Mucosa of gallbladder (tissue), 1 donor: Measurements from ENCODE around the gene RNF167. TPM values are rescaled to one million over a fixed set of nuclear protein-coding genes. Genes with fewer than 3 reads are reported as not detected.

ENCODE experiments used
- DNase-seq: peaks from one replicate; pipeline ENCODE4 v3.0.0-alpha.2; 2020; ENCODE audit warnings: low spot score
- total RNA-seq: library from RNA; stranded (reverse); gene quantifications from one replicate; pipeline ENCODE4 v1.2.1, GENCODE V29; 2021
- donor health status: DM: no; HTN: no; CAD: no.

Gene RNF167
- total RNA-seq, 1 donor from 2014 or later = 140 TPM

DNA sequence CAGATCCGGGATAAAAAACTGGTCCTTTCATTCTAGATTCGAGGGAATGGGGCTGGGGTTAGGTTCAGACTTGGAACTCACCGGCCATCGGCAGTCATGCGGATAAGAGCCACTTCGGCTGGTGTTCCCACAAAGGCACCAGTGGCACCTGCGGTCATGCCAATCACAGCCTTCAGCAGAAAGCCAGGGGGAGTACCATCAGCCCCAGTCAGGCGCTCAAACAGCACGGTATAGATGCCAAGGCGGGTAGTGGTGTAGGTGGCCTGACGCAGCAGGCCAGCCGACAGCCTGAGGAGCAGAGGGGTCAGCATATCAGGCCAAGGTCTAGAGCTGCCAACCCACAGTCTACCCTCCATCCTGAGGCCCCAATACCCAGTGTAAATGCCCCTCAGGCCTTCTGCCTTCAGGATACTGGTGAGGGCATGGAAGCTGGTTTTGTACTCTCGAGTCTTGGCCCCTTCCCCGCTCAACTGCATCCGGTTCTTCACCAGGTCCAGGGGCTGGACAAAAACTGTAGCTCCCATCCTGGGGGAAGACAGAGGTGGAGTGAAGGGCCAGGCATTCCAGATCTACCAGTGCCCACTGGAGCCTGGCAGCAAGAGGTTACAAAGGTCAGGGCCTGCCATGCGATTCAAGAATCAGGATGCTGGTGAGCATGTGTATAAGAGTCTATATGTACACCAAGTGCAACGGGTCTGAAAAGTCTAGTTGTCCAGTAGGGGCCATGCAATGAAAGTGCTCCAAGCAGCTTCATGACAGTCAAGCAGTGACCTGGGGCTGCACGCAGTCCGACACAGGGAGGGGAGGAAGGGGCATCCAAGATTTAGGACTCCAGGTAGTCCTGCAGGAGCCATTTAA lies 1.2 kb upstream of the RNF167 start:
- DNase-seq = no peak

DNA sequence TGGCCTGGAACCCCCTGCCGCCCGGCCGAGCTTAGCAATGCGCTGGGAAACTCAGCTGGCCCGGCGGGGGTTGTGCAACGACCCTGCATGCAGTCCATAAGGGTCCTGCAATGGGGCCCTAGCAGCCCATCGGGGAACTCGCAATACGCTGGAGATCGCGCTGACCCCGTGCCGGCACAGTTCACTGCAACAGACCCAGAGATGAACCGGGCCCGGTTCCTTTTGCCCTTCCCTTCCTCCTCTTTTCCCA lies 597 bp upstream of the RNF167 start:
- DNase-seq = no peak

DNA sequence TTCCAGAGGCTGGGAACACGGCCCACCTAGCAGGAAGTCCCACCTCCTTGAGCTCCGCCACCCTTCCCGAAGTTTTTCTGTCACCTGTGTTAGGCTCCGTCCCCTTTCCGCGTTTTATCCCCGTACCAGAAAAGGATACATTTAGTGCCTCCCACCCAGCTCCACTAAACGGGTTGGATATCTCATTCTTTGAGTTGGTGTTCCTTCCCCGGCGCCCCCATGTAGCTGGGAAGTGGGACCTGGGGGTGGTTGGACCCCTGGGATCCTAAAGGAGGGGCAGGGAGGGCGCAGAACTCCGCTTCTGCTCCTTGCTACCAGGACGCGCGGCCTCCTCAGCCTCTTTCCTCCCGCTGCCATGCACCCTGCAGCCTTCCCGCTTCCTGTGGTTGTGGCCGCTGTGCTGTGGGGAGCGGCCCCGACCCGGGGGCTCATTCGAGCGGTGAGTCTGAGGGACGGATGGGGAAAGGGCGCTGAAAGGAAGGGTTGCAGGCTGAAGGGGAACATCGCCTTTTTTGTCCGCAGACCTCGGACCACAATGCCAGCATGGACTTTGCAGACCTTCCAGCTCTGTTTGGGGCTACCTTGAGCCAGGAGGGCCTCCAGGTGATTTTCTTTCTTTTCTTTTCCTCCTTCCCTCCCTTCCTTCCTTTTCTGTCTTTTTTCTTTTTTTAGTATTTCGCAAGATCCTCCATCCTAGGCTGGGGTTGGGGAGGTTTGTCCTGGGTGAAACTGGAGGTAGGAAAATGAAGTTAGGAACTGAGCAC lies 669 bp downstream of the RNF167 start:
- DNase-seq = peak; percentile 82

DNA sequence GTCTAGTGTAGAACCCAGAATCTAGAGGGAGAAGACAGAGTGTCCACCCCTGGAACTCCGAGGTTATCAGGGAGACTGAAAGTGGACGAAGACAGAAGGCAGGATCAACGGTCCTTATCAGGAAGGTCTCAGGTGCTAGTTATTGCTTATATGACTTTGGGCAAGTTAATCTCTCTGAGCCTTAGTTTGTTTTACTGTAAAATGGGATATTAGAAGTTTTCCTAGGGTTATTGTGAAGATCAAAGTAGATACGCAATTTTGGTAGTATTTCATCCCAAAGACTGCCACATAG lies 1.2 kb downstream of the RNF167 start:
- DNase-seq = no peak

DNA sequence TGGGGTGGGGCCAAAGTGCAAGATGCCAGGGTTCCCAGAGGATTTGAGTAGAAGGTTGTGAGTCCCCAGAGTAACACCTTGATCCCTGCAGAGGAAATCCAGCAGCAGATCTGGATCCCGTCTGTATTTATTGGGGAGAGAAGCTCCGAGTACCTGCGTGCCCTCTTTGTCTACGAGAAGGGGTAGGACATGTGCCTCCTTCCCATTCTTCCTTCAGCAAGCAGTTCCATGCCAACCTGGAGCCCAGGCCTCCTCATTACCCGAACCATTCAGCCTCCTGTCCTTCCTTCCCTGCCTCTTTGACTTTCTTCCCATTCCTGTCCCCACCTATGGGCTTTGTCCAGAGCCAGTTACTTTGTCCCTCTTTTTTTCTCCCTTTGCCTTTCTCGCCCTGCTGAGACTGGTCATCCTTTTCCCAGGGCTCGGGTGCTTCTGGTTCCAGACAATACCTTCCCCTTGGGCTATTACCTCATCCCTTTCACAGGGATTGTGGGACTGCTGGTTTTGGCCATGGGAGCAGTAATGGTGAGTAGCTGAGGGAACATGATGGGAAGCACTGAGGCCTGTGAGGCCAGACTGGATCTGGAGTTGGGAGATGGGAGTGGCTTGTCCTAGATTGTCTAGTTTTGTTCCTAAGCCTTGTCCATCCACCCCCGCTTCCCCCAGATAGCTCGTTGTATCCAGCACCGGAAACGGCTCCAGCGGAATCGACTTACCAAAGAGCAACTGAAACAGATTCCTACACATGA lies 2.9 kb downstream of the RNF167 start:
- DNase-seq = no peak

DNA sequence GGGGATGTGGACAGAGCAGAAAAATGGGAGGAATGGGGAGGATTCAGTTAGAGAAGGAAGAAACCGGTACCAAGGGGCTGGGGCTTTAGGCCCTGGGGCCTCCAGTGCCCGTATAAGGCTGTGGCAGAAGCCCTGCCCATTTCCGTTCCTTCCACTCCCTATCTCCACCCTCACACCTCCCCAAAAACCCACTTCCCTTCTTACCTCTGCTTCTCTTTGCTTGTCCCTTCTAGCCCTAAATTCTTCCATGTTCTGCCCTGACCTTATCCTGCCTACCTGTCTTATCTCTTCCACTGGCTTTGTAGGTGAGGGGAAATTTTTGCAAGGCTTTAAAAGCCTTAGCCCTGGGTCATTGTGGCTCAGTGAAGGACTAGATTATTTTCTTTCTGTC lies 4.1 kb downstream of the RNF167 start:
- DNase-seq = no peak

DNA sequence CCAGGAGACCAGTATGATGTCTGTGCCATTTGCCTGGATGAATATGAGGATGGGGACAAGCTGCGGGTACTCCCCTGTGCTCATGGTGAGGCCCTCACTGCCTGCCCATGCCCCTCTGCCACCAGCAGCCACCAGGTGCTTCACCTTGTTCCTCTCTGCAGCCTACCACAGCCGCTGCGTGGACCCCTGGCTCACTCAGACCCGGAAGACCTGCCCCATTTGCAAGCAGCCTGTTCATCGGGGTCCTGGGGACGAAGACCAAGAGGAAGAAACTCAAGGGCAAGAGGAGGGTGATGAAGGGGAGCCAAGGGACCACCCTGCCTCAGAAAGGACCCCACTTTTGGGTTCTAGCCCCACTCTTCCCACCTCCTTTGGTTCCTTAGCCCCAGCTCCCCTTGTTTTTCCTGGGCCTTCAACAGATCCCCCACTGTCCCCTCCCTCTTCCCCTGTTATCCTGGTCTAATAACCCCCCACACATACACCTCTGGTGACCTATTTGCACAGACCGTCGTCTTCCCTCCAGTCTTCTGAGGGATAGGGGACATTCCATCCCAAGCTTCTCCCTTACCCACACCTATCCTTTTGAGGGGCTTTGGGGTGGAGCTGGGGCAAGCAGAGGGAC lies 4.6 kb downstream of the RNF167 start:
- no peak for DNase-seq

DNA sequence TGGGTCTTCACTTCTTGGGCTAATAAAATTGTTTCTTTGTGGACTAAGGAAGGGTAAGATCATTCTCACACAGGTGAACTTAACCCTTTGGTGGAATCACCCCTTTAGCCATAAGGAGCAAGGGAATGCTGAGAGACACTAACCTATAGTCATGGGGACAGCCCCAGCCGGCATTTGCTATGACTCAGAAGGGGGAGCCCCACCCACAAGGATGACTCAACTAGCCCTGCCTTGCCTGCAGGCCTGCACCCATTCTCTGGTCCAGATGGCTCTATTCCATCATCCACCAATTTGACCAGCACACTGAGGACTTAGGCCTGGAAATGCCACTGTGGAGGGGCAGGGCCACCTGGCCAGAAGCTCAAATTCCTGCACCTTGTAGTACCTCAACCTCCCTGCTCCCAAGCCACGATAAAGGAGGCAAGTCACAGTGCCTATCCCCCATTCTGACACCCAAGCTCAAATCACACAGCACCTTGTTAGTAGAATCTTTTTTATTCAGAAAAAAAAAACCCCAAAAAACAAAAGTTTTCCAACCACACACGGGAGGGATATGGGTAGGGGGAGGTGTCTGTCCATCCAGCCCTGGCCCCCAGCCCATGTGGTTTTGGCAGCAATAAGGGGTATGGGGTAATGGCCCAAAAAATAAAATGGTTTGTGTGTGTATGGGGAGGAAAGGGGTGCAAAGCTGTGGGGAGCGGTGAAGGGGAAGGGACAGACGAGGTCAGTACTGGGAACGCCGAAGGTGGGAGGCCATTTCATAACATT lies 5.3 kb downstream of the RNF167 start:
- DNase-seq = peak; percentile 74

DNA sequence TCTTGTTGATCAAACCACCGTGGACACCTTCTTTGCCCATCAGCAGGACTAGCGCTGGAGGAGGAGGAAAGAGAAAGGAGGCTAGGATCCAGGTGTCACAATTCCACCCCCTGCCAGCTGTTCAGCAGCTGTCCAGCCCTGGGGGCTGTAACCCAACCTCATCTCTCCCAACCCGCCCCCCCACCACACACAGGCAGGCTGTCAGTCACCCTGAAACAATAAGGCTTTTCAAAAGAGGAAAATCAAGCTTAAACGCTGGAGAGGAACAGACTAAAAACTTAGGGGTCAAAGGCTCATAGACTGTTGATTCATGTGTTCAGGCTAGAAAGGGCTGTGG lies 5.8 kb downstream of the RNF167 start:
- no peak for DNase-seq

DNA sequence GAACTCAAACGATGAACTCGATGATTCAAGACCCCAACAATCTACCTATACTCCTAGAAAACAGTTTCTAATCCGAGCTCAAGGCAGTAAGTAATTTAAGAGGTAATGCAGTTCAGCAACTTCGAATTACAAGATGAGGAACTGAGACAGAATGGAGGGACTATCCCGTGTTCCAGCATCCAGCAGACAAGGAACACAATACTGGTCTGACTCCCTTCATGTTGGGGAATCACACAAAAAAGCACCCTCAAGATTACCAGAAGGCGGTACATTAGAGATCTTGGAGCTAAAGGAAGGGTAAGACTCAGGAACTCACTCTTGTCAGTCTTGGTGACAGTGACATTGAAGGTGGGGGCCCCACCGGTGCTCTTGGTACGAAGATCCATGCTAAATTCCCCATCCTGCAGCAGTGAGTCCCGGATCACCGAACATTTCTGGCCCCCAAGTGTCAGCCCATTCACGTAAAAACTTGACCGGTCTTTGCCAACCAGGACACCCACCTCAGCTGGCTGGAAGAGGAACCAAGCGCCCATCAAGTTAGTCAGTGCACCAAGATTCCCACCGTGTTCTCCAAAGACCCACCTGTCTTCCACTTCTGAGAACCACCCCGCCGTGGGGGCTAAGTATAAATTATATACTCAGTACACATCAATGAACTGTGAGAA lies 6.4 kb downstream of the RNF167 start:
- no peak for DNase-seq

DNA sequence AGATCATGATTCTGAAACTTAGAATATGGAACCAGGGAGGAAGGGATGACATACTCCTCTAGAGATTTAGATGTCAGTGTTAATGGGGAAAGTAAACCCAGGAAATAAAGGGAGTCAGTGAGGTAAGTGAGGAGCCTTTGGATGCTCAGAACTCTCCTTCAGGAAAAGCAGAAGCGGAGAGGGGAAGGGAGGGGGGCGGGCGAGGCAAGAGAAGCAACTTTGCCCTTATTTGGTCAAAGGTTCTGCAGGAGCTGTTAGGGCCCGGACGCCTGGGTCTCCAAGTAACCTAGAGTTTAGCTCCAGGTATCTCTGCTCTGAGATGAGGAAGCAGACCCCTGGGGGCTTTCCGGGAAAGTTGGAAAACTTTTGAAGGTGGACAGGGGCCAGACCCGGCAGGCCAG lies 6.9 kb downstream of the RNF167 start:
- DNase-seq = no peak

DNA sequence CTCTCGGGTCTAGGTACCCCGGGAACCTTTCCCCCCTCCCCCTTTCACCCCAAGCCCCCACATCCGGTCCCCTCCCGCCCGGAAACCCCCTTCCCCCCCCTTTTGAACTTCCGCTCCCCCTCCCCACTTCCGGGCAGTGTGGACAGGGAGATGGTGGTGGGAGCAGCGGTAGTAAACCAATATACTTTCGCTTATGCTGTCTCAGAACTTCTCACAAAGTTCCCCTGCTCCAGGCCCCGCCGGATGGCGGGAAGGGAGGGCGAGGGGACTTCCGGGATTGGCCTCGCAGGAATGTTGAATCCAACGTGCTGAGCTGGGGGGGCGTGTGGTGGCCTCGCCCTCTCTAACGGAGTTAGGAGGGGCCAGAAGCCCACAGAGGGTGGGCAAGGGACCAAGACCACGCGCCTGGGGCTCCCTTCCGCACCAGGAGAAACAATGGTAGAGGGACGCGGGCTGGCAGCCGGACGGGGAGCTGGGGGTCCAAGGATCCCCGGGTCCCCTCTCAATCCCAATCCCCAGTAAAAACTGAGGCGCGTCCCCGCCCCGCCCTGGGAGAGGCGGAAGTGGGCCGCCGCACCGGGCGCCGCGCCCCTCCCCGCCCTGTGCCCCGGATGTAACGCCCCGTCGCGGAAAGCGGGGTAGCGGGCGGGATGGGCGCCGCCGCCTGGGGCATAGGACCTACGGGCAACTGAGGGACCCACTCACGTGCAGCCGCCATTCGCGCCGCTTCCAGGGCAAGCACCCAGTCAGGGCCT lies 7.5 kb downstream of the RNF167 start:
- DNase-seq = peak; percentile 36

DNA sequence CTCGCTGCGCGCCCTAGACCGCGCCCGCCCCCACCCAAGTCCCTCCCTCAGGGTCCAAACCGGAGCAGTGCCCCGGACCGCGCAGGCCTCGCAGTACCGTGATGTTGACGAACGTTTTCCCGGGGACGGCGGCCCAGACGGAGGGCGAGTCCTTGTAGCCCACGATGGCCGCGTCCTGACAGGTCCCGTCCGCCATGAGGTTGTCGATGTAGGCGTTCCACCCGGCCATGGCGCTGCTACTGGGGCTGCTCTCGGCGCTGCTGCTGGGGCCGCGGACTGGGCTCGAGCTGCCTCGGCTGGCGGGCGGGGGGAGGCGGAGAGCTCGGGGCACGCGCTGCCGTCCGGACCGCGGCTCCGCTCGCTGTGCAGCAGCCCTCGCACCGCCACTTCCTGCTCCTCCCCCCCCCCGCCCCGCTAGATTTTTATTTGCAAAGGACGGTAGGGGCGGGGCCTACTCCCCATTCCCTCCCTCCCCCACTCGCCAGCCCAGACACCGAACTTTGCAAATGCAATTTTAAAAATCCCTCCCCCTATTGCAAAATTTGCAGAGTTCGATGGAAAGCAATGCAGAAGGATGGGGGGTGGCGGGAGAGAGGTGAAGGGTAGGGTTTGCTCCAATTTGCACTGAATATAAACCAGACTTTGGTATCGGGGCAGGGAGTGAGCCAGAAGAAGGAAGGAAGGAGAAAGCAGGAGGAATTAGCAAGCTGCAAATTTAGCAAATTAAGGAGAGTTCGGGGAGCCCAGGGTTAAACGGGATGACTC lies 8.3 kb downstream of the RNF167 start, which contains the start of gene PFN1:
TSS of gene PFN1 (minus strand) at position 365 of the 765 bp plus-strand sequence. CDS start at position 229, 136 bp downstream.
- peak; percentile 94 for DNase-seq

DNA sequence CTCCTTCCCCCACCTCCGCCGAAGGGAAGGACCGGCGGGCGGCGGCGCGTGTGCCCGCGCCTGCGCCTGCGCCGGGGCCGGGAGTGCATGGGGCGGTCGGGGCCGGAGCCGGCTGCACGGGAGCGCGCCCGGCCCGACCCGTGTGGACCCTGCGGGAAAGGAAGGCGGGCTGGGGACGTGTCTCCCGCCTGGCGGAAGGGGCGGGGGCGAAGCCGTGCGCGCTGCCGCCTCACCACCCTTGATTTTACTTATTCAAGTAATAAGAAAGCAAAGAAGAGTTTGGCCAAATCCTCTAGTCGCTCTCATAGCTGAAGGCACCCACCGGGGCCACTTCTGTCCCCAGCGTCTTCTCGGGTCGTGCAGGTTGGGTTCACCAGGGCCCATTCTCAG lies 8.9 kb downstream of the RNF167 start:
- peak; percentile 81 for DNase-seq

DNA sequence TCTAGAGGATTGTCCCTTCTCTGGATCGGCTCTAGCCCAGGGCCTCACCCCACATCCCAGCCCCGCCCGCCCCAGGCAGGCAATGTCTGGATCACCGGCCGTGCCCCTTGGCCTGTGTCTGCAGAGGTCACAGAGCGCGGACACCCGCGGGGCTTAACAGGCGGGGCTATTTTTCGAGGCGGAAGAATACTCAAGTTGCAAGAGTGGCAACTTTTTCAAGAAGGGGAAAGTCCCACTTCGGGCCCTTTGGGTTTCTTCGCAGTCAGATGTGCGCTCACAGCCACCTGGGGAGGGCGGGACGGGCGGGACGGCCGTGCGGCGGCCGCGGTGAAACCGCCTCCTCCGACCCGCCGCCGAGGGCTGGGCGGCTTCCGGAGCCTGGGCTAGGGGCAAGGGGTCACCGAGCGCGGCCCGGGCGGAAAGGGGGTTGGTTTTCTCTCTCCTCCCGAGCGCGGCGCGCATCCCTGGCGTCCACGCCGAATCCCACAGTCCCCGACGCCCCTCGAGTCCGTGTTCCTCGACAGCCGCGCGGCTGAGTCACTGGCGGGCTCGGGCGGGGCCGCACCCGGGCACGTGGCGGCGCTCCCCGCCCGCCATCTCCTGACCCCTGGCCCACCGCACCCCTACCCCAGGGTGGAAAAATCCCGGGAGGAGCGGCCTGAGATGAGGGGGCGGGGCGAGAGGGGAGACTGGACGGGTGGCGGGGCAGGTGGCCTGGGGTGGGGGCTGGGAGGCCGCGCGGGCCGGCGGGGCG lies 9.4 kb downstream of the RNF167 start:
- DNase-seq = peak; percentile 53

DNA sequence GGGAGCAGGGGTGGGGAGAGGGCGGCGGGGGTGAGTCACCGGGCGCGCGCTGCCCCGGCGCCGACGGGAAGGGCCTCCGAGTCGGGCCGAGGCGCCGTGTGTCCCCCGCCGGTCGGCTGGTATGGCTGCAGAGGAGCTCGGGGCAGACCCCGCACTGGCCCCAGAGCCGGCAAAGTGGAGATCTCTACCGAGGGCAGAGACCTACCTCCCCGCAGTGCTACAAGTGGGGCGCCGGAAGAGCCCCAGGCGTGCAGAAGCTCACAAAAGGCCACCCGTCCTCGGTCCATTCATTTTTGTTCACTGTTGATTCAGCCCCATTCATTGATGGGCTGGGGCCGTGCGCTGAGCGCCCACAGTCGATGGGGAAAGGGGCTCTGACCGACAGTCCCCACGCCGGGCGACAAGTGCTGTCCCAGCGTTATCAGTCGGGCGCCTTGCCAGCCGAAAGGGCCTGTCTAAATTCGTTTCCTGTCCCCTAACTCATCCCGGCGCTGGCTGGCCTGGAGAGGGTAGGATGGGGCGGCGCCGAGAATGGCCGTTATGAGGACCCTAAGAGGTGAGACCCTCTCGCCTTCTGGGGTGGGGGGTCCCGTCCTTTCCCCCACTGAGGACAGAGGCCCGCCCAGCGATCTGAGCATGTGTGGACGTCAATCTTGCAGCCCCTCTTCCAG lies 10.1 kb downstream of the RNF167 start:
- peak; percentile 37 for DNase-seq

DNA sequence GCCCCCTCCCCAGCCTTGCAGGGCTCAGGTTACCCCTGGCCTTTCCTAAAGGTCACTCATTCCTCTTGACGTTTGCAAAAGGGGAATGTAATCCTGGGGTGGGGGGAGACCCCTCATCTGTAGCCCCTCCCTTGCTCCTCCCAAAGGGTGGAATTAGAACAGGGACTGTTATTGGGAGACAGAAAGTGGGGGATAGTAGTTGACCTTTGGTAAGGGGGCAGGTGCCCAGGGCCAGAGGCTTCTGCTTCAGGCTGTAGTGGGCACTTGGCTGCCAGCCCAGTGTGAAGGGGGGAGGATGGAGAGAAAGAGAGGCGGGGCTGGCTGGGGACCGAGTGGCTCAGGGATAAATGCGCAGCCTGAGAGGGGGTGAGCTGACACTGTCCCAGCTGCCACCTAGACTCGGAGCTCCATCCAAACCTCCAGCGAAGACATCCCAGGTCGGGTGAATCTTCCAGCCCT lies 10.7 kb downstream of the RNF167 start, which contains the start of gene ENO3:
TSS of gene ENO3 (plus strand) at position 374 of the 459 bp plus-strand sequence. CDS start 711 bp downstream, outside the sequence.
- no peak for DNase-seq

DNA sequence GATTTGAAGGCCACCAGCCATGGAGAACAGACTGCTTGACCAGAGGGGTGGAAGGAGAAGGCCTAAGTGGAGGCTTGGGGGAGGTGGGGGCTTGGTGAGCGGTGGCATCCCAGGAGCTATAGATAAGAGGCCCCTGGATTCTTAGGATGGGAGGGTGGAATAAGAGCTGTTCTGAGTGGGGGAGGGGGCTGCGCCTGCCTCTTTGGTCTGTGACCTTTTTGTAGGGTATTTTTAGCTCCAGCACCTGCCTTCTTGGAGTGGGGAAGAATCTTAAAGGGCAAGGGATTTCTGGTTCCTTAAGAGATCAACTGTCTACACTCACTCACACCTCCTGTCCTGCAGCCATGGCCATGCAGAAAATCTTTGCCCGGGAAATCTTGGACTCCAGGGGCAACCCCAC lies 11.4 kb downstream of the RNF167 start:
- no peak for DNase-seq
